Esophagus mucosa (tissue), 1 donor: ENCODE data around the gene ARSG. TPM values are rescaled to one million over a fixed set of nuclear protein-coding genes. Genes with fewer than 3 reads are reported as not detected.
"Not testable (repeated sequence)": the region's sequence is repeated elsewhere in the genome, so short reads cannot be mapped to it uniquely, and the experiment has no call there.

Source experiments
- ATAC-seq: fragments of 200-7000 bp; cut with Tn5 transposase; one replicate; pipeline ENCODE4 v1.9.1; 2020
- total RNA-seq: library from RNA; stranded (reverse); gene quantifications from one replicate; pipeline ENCODE4 v1.2.4, GENCODE V29; 2023
- donor health status: DM: yes; HTN: yes; CAD: no.

ARSG gene
- total RNA-seq, 1 donor from 2014 or later = 6.8 TPM

DNA sequence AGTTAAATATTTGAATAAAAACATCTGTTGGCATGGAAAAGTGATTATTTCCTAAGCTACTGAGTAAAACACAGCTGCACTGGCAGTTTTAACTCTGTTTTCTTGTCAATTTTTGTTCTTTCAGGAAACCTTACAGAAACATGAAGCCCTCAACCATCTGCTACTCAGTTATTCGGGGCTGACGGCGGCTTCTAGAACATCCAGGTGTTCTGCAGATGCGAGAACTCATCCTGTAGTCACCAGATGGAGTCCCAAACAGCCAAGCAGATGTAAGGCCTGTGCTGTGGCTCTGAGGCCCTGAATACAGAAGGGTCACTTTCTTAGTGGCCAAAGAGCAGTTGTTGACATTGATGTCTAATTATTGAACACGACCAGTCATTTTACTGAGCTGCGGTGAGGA, 15.5 kb downstream of the ARSG start:
- ATAC-seq = no peak

DNA sequence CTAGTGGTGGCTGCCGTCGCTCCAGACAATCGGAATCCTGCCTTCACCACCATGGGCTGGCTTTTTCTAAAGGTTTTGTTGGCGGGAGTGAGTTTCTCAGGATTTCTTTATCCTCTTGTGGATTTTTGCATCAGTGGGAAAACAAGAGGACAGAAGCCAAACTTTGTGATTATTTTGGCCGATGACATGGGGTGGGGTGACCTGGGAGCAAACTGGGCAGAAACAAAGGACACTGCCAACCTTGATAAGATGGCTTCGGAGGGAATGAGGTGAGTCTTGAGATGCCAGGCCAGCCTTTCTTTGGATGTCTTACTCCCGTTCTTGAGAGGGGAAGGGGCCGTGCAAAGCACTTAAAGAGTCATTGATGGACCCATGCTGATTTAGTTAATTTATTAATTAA, 16.1 kb downstream of the ARSG start:
- ATAC-seq = no peak

DNA sequence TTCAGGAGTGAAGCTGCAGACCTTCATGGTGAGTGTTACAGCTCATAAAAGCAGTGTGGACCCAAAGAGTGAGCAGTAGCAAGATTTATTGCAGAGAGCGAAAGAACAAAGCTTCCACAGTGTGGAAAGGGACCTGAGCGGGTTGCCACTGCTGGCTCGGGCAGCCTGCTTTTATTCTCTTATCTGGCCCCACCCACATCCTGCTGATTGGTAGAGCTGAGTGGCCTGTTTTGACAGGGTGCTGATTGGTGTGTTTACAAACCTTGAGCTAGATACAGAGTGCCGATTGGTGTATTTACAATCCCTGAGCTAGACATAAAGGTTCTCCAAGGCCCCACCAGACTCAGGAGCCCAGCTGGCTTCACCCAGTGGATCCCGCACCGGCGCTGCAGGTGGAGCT, 17.2 kb downstream of the ARSG start:
- not testable (repeated sequence) for ATAC-seq

- ATAC-seq = not testable (repeated sequence)
These were observed 17.9 kb downstream of the ARSG start for GRCh38 chr17:68309066-68309670.

- ATAC-seq = peak; percentile 59
These were observed 18.9 kb downstream of the ARSG start for GRCh38 chr17:68310152-68310551.

DNA sequence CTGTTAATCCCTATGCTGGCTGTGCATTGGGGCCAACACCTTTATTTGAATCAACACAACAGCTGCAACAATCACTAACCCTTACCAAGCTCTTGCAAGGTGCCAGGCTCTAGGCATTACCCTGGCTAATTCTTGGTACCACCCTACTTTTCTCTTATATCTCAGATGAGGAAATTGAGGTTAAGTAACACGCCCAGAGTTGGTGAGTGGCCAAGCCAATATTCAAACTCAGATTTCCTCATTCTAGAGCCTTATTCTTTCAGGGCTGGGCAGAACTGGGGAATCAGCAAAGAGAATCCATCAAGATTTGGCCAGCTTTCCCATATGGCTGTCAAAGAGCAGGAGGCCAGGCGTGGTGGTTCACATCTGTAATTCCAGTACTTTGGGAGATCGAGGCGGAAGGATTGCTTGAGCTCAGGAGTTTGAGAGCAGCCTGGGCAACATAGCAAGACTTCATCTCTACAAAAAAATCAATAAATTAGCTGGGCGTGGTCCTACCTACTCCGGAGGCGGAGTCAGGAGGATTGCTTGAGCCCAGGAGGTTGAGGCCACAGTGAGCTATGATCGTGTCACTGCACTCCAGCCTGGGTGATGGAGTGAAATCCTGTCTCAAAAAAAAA, 23.7 kb downstream of the ARSG start:
- ATAC-seq = peak; percentile 86

DNA sequence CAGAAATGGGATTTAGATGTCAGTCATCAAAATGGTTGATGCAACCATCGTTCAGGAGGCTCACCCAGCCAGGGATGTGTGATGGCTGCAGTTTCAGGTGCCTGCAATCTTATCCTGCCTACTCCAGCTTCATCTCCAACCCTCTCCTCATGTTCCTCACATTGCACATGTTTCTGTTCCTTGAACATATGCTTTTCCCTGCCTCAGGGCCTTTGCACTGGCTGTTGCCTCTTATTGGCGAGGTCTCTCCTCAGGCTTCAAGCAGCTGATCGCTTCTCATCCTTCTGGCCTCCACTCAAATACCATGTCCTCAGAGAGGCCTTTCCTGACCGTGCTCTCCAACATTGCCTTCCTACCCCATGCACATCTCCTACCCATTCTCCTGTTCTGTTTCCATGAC, 24.6 kb downstream of the ARSG start:
- no peak for ATAC-seq

- ATAC-seq = no peak
These were observed 26.2 kb downstream of the ARSG start for GRCh38 chr17:68317458-68317857.

GRCh38 chr17:68318103-68318991, 27.1 kb downstream of the ARSG start:
- peak; percentile 26 for ATAC-seq

- no peak for ATAC-seq
These were observed 28.3 kb downstream of the ARSG start for GRCh38 chr17:68319410-68320162.

DNA sequence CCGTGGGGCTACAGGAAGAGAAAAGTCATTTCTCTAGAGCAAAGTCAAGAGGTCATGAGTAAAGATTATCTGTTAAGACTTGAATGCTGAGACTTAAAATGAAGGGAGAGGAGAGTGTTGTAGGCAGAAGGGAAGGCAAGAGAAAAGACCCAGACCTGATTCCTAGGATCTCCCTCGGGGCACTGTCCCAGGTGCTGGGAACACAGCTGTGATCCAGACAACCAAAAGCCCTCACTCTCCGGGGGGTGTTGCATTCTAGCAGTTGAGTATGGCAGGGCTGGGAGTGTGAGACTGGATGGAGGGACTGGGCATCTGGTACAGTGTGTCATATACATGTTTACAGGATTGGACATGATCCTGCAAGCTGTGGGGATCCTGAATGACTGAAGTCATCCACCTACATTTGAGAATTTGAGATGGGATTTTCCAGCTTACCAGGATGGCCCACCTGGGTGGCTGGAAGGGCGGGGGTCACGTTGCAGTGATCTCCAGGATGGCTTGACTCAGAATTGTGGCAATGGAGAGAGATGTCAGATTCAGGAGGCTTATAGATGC, 29.1 kb downstream of the ARSG start:
- no peak for ATAC-seq

DNA sequence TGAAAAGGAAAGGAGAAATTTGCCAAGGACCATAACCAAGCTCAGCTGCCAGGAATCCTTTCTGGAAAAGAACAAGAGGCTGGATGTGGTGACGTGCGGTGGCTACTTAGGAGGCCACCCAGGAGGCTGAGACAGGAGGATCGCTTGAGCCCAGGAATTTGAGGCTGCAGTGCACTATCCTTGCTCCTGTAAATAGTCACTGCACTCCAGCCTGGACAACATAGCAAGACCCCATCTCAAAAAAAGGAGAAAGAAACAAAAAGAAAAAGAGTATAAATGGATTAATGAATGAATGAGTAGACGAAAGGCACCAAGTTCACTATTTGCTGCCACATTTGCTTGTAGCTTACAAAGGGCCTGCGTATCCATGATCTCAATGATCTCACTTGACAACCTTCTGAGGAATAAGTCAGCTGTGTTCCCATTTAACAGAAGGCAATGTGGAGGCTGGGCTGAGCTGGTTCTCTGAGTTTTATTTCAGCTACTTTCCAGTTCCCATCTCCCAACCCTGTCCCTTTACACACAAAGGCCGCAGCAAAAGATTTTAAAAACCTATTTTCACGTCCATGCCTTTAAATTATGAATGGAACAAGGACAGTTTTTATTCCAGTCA, 29.8 kb downstream of the ARSG start:
- no peak for ATAC-seq

DNA sequence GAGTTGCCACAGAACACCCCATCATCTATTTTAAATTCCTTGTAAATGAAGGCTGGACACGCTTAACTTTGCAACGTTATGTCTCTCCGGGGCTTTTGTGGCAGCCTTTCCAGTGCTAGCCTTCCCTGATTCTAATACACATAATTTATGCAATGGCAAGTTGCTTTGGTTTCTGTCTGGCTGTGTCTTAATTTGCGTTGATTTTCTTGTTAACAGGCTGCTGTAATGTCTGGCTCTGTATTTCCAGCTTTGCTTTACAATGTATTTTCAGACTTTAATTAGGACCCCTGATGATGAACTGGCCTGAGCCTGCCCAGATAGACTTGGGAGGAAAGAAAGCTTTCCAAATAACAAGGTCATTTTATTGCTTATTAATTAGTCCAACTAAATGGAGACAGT, 30.3 kb downstream of the ARSG start:
- ATAC-seq = no peak

- ATAC-seq = no peak
These were observed 31.3 kb downstream of the ARSG start for GRCh38 chr17:68322630-68323029.

DNA sequence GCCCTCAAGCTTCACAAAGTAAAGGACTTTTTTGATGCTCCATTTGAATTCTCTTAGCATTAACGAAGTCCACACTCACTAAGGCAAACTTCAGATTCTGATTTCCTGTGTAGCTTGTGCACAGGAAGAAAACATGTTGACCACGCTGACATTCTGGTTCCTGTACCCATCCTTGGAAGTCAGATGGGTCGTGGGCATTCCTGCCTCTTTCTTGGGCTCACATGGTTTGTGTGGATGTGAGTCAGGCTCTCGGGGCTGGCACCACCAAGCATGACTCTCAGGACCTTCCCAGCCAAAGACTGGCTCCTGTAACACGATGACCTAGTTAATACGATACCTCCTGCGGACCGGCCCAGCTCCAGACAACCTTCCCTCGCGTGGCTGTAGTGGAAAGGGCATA, 32.8 kb downstream of the ARSG start:
- ATAC-seq = no peak

GRCh38 chr17:68324654-68325336, 33.5 kb downstream of the ARSG start:
- no peak for ATAC-seq

DNA sequence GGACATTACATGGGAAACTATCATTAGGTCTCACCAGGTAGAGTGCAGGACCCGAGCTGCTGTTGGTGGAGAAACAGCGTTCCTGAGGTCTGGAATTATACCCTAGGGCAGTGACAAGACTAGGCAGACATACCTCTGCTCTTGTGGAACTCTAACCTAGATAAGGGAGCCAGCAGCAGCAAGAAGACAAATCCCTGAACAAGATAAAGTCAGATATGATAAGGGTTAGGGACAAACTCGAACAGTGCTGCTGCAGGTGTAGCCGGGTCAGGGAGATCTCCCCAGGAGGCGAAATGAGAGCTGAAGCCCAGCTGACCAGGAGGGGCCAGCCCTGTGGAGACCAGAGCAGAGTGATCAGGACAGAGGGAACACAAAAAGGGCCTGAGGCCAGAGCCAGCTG, 34.7 kb downstream of the ARSG start:
- ATAC-seq = no peak

DNA sequence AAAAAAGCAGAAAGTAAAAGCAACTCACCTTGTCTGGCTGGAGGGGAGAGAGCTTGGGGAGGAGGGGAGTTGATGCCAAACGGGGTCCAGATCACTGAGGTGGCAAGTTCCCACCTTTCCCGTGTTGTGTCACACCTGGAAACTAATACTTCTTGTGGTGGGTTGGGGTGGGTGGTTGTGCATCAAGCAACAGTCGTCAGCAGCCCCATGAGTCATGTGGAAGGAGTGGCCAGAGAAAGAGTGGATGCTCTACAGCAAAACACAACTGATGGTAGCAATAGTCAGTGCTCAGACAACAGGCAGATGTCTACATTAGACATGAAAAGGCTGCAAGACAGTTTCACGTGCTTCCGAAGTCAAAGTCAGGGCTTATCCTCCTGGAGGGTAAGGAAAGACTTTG, 35.4 kb downstream of the ARSG start:
- no peak for ATAC-seq

- no peak for ATAC-seq
These were observed 36.7 kb downstream of the ARSG start for GRCh38 chr17:68327823-68328557.

- ATAC-seq = peak; percentile 70
These were observed 37.4 kb downstream of the ARSG start for GRCh38 chr17:68328676-68329075.

DNA sequence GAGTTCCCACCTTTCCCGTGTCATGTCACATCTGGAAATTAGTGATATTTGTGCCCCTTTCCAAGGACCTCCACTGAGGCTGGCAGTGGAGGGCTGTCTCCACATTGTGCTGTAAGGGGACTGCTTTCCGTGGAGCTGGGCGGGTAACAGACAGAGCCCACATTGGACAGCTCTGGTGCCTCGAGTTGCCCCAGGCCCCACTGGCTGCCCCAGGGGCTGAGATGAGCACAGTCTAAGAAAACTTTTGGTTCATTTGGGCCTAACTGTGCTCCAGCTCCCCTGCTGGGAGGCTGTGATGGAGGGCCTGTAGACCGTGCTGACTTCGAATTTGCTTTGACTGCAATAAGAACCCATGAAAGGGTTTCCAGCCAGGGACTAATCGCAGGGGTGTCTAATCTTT, 38.0 kb downstream of the ARSG start:
- peak; percentile 38 for ATAC-seq
